Suprapubic skin (tissue), 4 donors: ENCODE measurements around the gene STYXL2. TPM values are rescaled to one million over a fixed set of nuclear protein-coding genes. Genes with fewer than 3 reads are reported as not detected.

ENCODE experiments used
- DNase-seq, 2 donors: peaks; one replicate each; pipeline ENCODE4 v3.0.0-alpha.2; 2019; ENCODE audit warnings: low spot score in 2 of 2
- H3K27ac ChIP-seq: fragments of 200-600 bp; sonication (generic); one replicate; pipeline ENCODE4 v1.5.1; 2019
- H3K27me3 ChIP-seq: fragments of 200-600 bp; sonication (generic); one replicate; pipeline ENCODE4 v1.5.1; 2019
- H3K36me3 ChIP-seq: fragments of 200-600 bp; sonication (generic); one replicate; pipeline ENCODE4 v1.5.1; 2019
- H3K4me1 ChIP-seq: fragments of 200-600 bp; sonication (generic); one replicate; pipeline ENCODE4 v1.5.1; 2019
- H3K4me3 ChIP-seq: fragments of 200-600 bp; sonication (generic); one replicate; pipeline ENCODE4 v1.5.1; 2019; ENCODE audit warnings: mild to moderate bottlenecking
- H3K9me3 ChIP-seq: fragments of 200-600 bp; sonication (generic); one replicate; pipeline ENCODE4 v1.5.1; 2019
- CTCF ChIP-seq, 2 donors: fragments of 200-600 bp in 1 of 2; fragments of 450-650 bp in 1 of 2; sonication (generic) in 1 of 2; IDR thresholded peaks; one replicate each; pipeline ENCODE4 v1.5.1; 2016 to 2019; ENCODE audit warnings: antibody characterized with exemption in 2 of 2, mild to moderate bottlenecking in 1 of 2, moderate library complexity in 1 of 2
- EP300 ChIP-seq: sonication (generic); formaldehyde crosslinking; IDR thresholded peaks from one replicate; pipeline ENCODE4 v1.6.1; 2017; ENCODE audit warnings: antibody characterized with exemption
- POLR2A ChIP-seq, 2 donors: fragments of 450-650 bp; IDR thresholded peaks; one replicate each; pipeline ENCODE4 v1.6.1; 2017; ENCODE audit warnings: antibody characterized with exemption in 2 of 2, mild to moderate bottlenecking in 2 of 2, moderate library complexity in 2 of 2
- POLR2AphosphoS5 ChIP-seq, 3 donors: sonication (generic); formaldehyde crosslinking; IDR thresholded peaks; one replicate each; pipeline ENCODE4 v1.6.1; 2017; ENCODE audit warnings: antibody characterized with exemption in 3 of 3
- WGBS: methylation state at CpG from one replicate; pipeline ENCODE4 v1.1.5; 2018; 5-methylcytosine and 5-hydroxymethylcytosine counted together
- total RNA-seq, 4 donors: library from RNA; depleted of rRNA; stranded (reverse); fragments of >200 nt; gene quantifications; one replicate each; pipeline ENCODE4 v1.1.0, GENCODE V29; 2016

Gene STYXL2
- total RNA-seq, 4 donors from 2014 or later, result 0.29 TPM; not detected in 3

- DNase-seq, result no peak
- Histone ChIP-seq H3K4me1 (no peaks in the 10 kb centered on the region), H3K27ac (no peak overlapping the region), H3K36me3 (no peaks in the 10 kb centered on the region), H3K9me3 (no peaks in the 10 kb centered on the region), H3K27me3 (no peaks in the 10 kb centered on the region), H3K4me3 (no peak overlapping the region)
- TF ChIP-seq EP300 (no peak), POLR2A (IDR thresholded peaks at IDR 0.05) (no peak), CTCF (IDR thresholded peaks at IDR 0.05) (no peak), POLR2AphosphoS5 (IDR thresholded peaks at IDR 0.05) (no peak)
- 82% methylated on average over 4 of the region's 4 CpGs for WGBS
Observed at GRCh38 chr1:167106119-167106461, 12.2 kb downstream of the STYXL2 start.

- Histone ChIP-seq H3K4me3 (no peak overlapping the region), H3K36me3 (no peaks in the 10 kb centered on the region), H3K4me1 (no peaks in the 10 kb centered on the region), H3K27me3 (peaks cover 5% of the 10 kb centered on the region), H3K9me3 (no peaks in the 10 kb centered on the region), H3K27ac (no peak overlapping the region)
- no peak for DNase-seq
- no peak for TF ChIP-seq EP300
- TF ChIP-seq POLR2AphosphoS5 (IDR thresholded peaks at IDR 0.05), result no peak
- no peak for TF ChIP-seq POLR2A (IDR thresholded peaks at IDR 0.05)
- no peak for TF ChIP-seq CTCF (IDR thresholded peaks at IDR 0.05)
Observed at GRCh38 chr1:167107456-167107855, 13.6 kb downstream of the STYXL2 start.

- H3K27ac ChIP-seq, result no peak overlapping the region
- no peak for DNase-seq
- WGBS, result 64% methylated on average over 2 of the region's 2 CpGs
- no peaks in the 10 kb centered on the region for H3K9me3 ChIP-seq
- H3K4me3 ChIP-seq, result no peak overlapping the region
- H3K36me3 ChIP-seq, result no peaks in the 10 kb centered on the region
- peaks cover 5% of the 10 kb centered on the region for H3K27me3 ChIP-seq
- H3K4me1 ChIP-seq, result no peaks in the 10 kb centered on the region
- no peak for TF ChIP-seq POLR2A (IDR thresholded peaks at IDR 0.05)
- TF ChIP-seq EP300, result no peak
- no peak for TF ChIP-seq POLR2AphosphoS5 (IDR thresholded peaks at IDR 0.05)
- TF ChIP-seq CTCF (IDR thresholded peaks at IDR 0.05), result no peak
Observed at GRCh38 chr1:167109125-167109524, 15.2 kb downstream of the STYXL2 start.

GRCh38 chr1:167110586-167110985 is 16.7 kb downstream of the STYXL2 start:
- TF ChIP-seq CTCF (IDR thresholded peaks at IDR 0.05) (no peak), EP300 (no peak), POLR2AphosphoS5 (IDR thresholded peaks at IDR 0.05) (no peak), POLR2A (IDR thresholded peaks at IDR 0.05) (no peak)
- no peaks in the 10 kb centered on the region for H3K9me3 ChIP-seq
- H3K36me3 ChIP-seq, result no peaks in the 10 kb centered on the region
- DNase-seq, result no peak
- 82% methylated on average over 3 of the region's 3 CpGs for WGBS
- no peaks in the 10 kb centered on the region for H3K4me1 ChIP-seq
- peaks cover 8% of the 10 kb centered on the region for H3K27me3 ChIP-seq
- H3K4me3 ChIP-seq, result no peak overlapping the region
- no peak overlapping the region for H3K27ac ChIP-seq

GRCh38 chr1:167111868-167112709 is 18.2 kb downstream of the STYXL2 start:
- H3K4me1 ChIP-seq, result no peaks in the 10 kb centered on the region
- H3K36me3 ChIP-seq, result no peaks in the 10 kb centered on the region
- no peak for TF ChIP-seq POLR2AphosphoS5 (IDR thresholded peaks at IDR 0.05)
- no peak for TF ChIP-seq CTCF (IDR thresholded peaks at IDR 0.05)
- TF ChIP-seq POLR2A (IDR thresholded peaks at IDR 0.05), result no peak
- no peak for TF ChIP-seq EP300
- H3K9me3 ChIP-seq, result no peaks in the 10 kb centered on the region
- no peak for DNase-seq
- H3K27me3 ChIP-seq, result peaks cover 11% of the 10 kb centered on the region
- no peak overlapping the region for H3K4me3 ChIP-seq
- 70% methylated on average over 4 of the region's 4 CpGs for WGBS
- no peak overlapping the region for H3K27ac ChIP-seq
